Stimulated activated CD4-positive, alpha-beta T cell treated with anti-CD3 and anti-CD28 coated beads, Interleukin-1b, Interleukin-23, amount 100 ng/mL, for 4 hours (primary cell): ENCODE measurements around the gene FAM174C.
"Not testable (repeated sequence)": the region's sequence is repeated elsewhere in the genome, so short reads cannot be mapped to it uniquely, and the experiment has no call there.

Experiments
- DNase-seq, 2 donors: peaks; one replicate each; pipeline ENCODE4 v3.0.0-alpha.2; 2020; ENCODE audit warnings: low read depth in 2 of 2

FAM174C gene

GRCh38 chr19:1237027-1237659 lies 38.2 kb upstream of the FAM174C start:
- DNase-seq = no peak

GRCh38 chr19:1237754-1238368 lies 37.5 kb upstream of the FAM174C start, which contains the start of gene CBARP:
Gene CBARP (minus strand): TSS chr19:1238005. CDS start chr19:1236100, 1,905 bp downstream.
- peak in 1 of 2 donors; percentile 44 for DNase-seq

GRCh38 chr19:1238369-1239303 lies 36.7 kb upstream of the FAM174C start:
- no peak for DNase-seq

- no peak for DNase-seq
Observed at GRCh38 chr19:1239420-1239795, 35.9 kb upstream of the FAM174C start.

GRCh38 chr19:1239796-1240737 lies 35.3 kb upstream of the FAM174C start:
- peak; percentile 94 to 97 for DNase-seq

- DNase-seq = no peak
Observed at GRCh38 chr19:1240925-1241324, 34.4 kb upstream of the FAM174C start.

- peak; percentile 90 to 95 for DNase-seq
Observed at GRCh38 chr19:1241417-1242095, 33.8 kb upstream of the FAM174C start, which contains the start of gene ATP5F1D. Gene ATP5F1D (plus strand): TSS chr19:1241751. CDS start chr19:1241851, 100 bp downstream.

GRCh38 chr19:1243768-1244692 lies 31.3 kb upstream of the FAM174C start:
- peak; percentile 81 to 88 for DNase-seq

GRCh38 chr19:1244693-1245451 lies 30.5 kb upstream of the FAM174C start:
- DNase-seq = no peak

GRCh38 chr19:1245494-1246264 lies 29.7 kb upstream of the FAM174C start:
- no peak for DNase-seq

- not testable (repeated sequence) for DNase-seq
Observed at GRCh38 chr19:1246265-1247087, 28.9 kb upstream of the FAM174C start.

- DNase-seq = no peak
Observed at GRCh38 chr19:1247748-1248138, 27.6 kb upstream of the FAM174C start.

- no peak for DNase-seq
Observed at GRCh38 chr19:1248139-1248785, 27.1 kb upstream of the FAM174C start, which contains the start of gene MIDN. Gene MIDN (plus strand): TSS chr19:1248583. CDS start chr19:1250297, 1,714 bp downstream.

GRCh38 chr19:1248786-1249297 lies 26.5 kb upstream of the FAM174C start:
- peak; percentile 75 to 80 for DNase-seq

GRCh38 chr19:1249298-1249989 lies 25.9 kb upstream of the FAM174C start:
- peak; percentile 94 to 96 for DNase-seq
